Gastrocnemius medialis (tissue), 4 donors: ENCODE measurements around the gene NT5C1A.

Experiments used
- CTCF ChIP-seq, 5 experiments: fragments of 450-650 bp in 3 of 5; fragments of 200-600 bp in 2 of 5; sonication (generic) in 2 of 5; IDR thresholded peaks in 4 of 5; conservative IDR thresholded peaks in 1 of 5; 1 replicate in 4 of 5; 2 replicates in 1 of 5; pipeline ENCODE4 v1.5.1; 2016 to 2019; ENCODE audit warnings: antibody characterized with exemption in 5 of 5, mild to moderate bottlenecking in 3 of 5, moderate library complexity in 3 of 5
- POLR2A ChIP-seq, 2 donors: fragments of 450-650 bp; IDR thresholded peaks; one replicate each; pipeline ENCODE4 v1.6.1; 2017; ENCODE audit warnings: antibody characterized with exemption in 2 of 2, mild to moderate bottlenecking in 2 of 2, moderate library complexity in 2 of 2

- TF ChIP-seq CTCF (IDR thresholded peaks at IDR 0.05 in 4 of 5, conservative IDR thresholded peaks at IDR 0.05 in 1 of 5) (no peak), POLR2A (IDR thresholded peaks at IDR 0.05) (no peak)
These were observed 43.0 kb downstream of the NT5C1A start for GRCh38 chr1:39628807-39629350.
